Loucy (cell line): Measurements from ENCODE around the gene C1orf174.

ENCODE experiments used
- H2AFZ ChIP-seq: fragments of 200-600 bp; sonication (generic); 2 replicates; pipeline ENCODE4 v1.6.0; 2016; ENCODE audit warnings: antibody characterized with exemption, mild to moderate bottlenecking, low read length, moderate library complexity
- H3F3A ChIP-seq: fragments of 200-600 bp; 2 replicates; pipeline ENCODE4 v1.6.0; 2016; ENCODE audit warnings: antibody characterized with exemption, low read depth, mild to moderate bottlenecking
- H3K27me3 ChIP-seq: fragments of 200-600 bp; sonication (generic); 2 replicates; pipeline ENCODE4 v1.6.1; 2014; ENCODE audit warnings: low read length, mild to moderate bottlenecking; ENCODE audit not compliant: insufficient read depth, poor library complexity, severe bottlenecking
- H3K36me3 ChIP-seq: fragments of 200-600 bp; sonication (generic); 2 replicates; pipeline ENCODE4 v1.6.1; 2016; ENCODE audit warnings: low read length; ENCODE audit not compliant: insufficient read depth
- H3K4me1 ChIP-seq: fragments of 200-600 bp; sonication (generic); 2 replicates; pipeline ENCODE4 v1.5.1; 2014; ENCODE audit warnings: low read length, mild to moderate bottlenecking; ENCODE audit not compliant: insufficient read depth, poor library complexity, severe bottlenecking
- H3K4me2 ChIP-seq: fragments of 200-600 bp; sonication (generic); 2 replicates; pipeline ENCODE4 v1.6.0; 2014; ENCODE audit warnings: antibody characterized with exemption, low read length, low read depth, mild to moderate bottlenecking; ENCODE audit not compliant: poor library complexity, severe bottlenecking
- H3K4me3 ChIP-seq: fragments of 200-600 bp; sonication (generic); 2 replicates; pipeline ENCODE4 v1.5.1; 2014; ENCODE audit warnings: low read length, mild to moderate bottlenecking, mixed read lengths; ENCODE audit not compliant: poor library complexity, severe bottlenecking
- H3K79me2 ChIP-seq: fragments of 200-600 bp; sonication (generic); 2 replicates; pipeline ENCODE4 v1.6.1; 2014; ENCODE audit warnings: low read length; ENCODE audit not compliant: insufficient read depth
- H3K9ac ChIP-seq: fragments of 200-600 bp; sonication (generic); 2 replicates; pipeline ENCODE4 v1.6.0; 2014; ENCODE audit warnings: mild to moderate bottlenecking, low read depth, low read length, moderate library complexity; ENCODE audit not compliant: poor library complexity, severe bottlenecking
- H3K9me2 ChIP-seq: fragments of 200-600 bp; sonication (generic); replicated peaks from 2 replicates; pipeline ENCODE4 v1.6.1; 2016; ENCODE audit warnings: low read depth, low read length, mixed read lengths
- H3K9me3 ChIP-seq: fragments of 200-600 bp; sonication (generic); 2 replicates; pipeline ENCODE4 v1.6.1; 2014; ENCODE audit warnings: mild to moderate bottlenecking, antibody characterized with exemption, low read length, low read depth; ENCODE audit not compliant: insufficient read depth
- H4K20me1 ChIP-seq: fragments of 200-600 bp; sonication (generic); 2 replicates; pipeline ENCODE4 v1.6.0; 2014; ENCODE audit warnings: antibody characterized with exemption, low read length, mild to moderate bottlenecking; ENCODE audit not compliant: insufficient read depth, poor library complexity, severe bottlenecking
- EZH2phosphoT487 ChIP-seq: fragments of 200-600 bp; IDR thresholded peaks from 2 replicates; pipeline ENCODE4 v1.6.1; 2018; ENCODE audit warnings: antibody characterized with exemption, mild to moderate bottlenecking, moderate library complexity, borderline replicate concordance
- TF ChIP-seq, protein P1 (sequence below): fragments of 200-600 bp; sonication (generic); conservative IDR thresholded peaks from 2 replicates; pipeline ENCODE4 v1.5.1; 2014; ENCODE audit warnings: mild to moderate bottlenecking, antibody characterized with exemption, low read length

Gene C1orf174

DNA sequence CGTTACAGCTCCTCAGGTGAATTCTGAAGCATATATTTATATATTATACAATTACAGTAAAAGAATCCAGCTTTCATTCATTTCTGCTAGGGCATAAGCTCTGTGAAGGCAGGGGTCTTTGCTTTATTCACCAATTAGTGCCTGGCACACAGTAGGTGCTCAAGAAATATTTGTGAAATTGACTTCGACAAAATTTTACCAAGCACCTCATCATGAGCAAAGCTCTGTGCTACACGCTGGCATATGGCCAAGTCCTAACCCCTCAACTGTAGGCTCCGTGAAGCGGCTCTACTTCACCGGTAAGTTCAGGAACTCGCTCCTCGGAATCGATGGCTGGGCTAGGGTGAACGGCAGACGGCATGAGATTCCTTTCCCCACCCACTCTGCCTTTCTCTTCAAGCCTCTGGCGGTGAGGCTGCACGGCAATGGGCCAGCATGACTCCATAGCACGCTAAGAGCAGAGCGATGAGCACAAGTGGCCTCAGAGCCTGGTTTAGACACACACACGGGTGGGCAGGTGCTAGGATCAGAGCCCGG lies 8.7 kb downstream of the C1orf174 start:
- H3K27me3 ChIP-seq = no peaks in the 10 kb centered on the region
- no peaks in the 10 kb centered on the region for H3F3A ChIP-seq
- no peaks in the 10 kb centered on the region for H3K9me3 ChIP-seq
- H4K20me1 ChIP-seq = peaks cover 9% of the 10 kb centered on the region
- H3K79me2 ChIP-seq = peaks cover 38% of the 10 kb centered on the region
- TF ChIP-seq, protein P1, sequence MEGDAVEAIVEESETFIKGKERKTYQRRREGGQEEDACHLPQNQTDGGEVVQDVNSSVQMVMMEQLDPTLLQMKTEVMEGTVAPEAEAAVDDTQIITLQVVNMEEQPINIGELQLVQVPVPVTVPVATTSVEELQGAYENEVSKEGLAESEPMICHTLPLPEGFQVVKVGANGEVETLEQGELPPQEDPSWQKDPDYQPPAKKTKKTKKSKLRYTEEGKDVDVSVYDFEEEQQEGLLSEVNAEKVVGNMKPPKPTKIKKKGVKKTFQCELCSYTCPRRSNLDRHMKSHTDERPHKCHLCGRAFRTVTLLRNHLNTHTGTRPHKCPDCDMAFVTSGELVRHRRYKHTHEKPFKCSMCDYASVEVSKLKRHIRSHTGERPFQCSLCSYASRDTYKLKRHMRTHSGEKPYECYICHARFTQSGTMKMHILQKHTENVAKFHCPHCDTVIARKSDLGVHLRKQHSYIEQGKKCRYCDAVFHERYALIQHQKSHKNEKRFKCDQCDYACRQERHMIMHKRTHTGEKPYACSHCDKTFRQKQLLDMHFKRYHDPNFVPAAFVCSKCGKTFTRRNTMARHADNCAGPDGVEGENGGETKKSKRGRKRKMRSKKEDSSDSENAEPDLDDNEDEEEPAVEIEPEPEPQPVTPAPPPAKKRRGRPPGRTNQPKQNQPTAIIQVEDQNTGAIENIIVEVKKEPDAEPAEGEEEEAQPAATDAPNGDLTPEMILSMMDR = no peak
- TF ChIP-seq EZH2phosphoT487 = no peak
- H3K4me3 ChIP-seq = no peak overlapping the region
- no peak overlapping the region for H2AFZ ChIP-seq
- H3K9ac ChIP-seq = no peak overlapping the region
- peaks cover 9% of the 10 kb centered on the region for H3K4me1 ChIP-seq
- peaks cover 43% of the 10 kb centered on the region; the same call in 1 of the 2 replicates for H3K36me3 ChIP-seq
- no peaks in the 10 kb centered on the region for H3K9me2 ChIP-seq
- no peak overlapping the region for H3K4me2 ChIP-seq

DNA sequence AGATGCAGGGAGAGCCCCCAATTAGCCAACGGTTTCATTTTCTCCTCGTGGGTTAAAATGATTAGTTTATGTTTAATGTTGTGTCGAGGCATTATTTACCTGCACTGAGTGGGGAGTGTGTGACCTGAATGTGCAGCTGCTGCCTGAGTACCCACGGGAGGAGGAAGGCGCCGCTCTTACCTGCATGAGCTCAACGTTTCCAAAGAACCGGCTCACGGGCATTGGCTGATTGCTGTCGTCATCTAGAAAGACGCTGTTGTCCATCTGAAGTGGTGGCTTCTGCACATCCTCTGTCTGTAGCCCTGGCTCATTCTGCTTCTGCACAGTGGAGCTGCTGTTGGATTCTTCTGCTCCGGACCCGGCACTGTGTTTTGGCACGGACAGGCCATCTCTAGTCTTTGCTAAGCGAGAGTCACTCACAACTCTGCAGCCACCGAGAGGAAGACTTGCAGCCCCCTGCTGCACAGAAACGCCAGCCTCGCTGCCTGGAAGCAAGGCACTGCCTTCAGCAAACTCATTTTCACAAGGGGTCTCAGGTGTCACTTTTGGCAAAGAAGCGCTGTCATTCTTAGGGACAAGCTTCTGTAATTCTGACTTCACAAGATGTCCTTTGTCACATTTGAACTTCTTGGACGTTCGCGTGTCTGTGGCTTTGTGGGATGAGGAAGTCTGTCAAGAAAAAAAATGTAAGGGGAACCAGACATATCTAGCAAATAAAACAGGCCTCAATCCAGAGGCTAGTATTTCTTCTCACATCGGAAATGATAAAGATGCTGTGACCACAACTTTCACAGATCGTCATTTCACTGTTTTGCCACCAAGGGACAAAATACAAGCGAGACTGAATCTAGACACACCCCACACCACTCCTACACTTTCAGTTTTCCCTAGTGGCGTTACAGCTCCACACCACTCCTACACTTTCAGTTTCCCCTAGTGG lies 9.4 kb downstream of the C1orf174 start:
- H3K79me2 ChIP-seq = peaks cover 30% of the 10 kb centered on the region
- no peaks in the 10 kb centered on the region for H3F3A ChIP-seq
- H3K4me2 ChIP-seq = no peak overlapping the region
- H3K9me2 ChIP-seq = no peaks in the 10 kb centered on the region
- H3K27me3 ChIP-seq = no peaks in the 10 kb centered on the region
- peaks cover 2% of the 10 kb centered on the region for H3K4me1 ChIP-seq
- no peak overlapping the region for H3K4me3 ChIP-seq
- H3K36me3 ChIP-seq = peaks cover 51% of the 10 kb centered on the region; the same call in 1 of the 2 replicates
- no peaks in the 10 kb centered on the region for H3K9me3 ChIP-seq
- no peak overlapping the region for H2AFZ ChIP-seq
- H3K9ac ChIP-seq = no peak overlapping the region
- TF ChIP-seq, protein P1 = no peak
- TF ChIP-seq EZH2phosphoT487 = no peak
- H4K20me1 ChIP-seq = peaks cover 5% of the 10 kb centered on the region

DNA sequence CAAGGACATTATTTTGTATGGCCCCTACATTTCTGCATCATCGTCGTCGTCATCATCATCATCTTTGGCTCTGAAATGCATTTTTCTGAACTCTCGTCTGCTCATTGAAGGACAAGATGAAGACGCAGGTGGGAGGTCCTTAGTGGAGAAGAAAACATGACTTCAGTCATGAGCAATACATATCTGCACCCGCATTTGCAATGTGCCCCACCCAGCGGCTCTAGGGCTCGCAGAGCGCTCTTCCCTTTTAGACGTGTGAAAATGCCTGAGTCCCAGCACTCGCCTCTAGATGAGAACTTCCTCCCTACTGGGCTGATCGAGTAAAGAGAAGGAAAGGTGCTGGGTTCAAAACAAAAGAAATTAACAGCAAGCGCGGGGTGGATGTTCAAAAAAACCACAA lies 10.1 kb downstream of the C1orf174 start:
- H3K36me3 ChIP-seq = peaks cover 53% of the 10 kb centered on the region; the same call in 1 of the 2 replicates
- peaks cover 23% of the 10 kb centered on the region for H3K79me2 ChIP-seq

More for the DNA sequence above, 10.1 kb downstream of the C1orf174 start:
- Histone ChIP-seq H4K20me1 (peaks cover 5% of the 10 kb centered on the region), H3K4me2 (no peak overlapping the region), H3K9me3 (no peaks in the 10 kb centered on the region), H3K9ac (no peak overlapping the region), H3F3A (no peaks in the 10 kb centered on the region), H3K4me3 (no peak overlapping the region), H3K4me1 (no peaks in the 10 kb centered on the region), H2AFZ (no peak overlapping the region), H3K9me2 (no peaks in the 10 kb centered on the region), H3K27me3 (no peaks in the 10 kb centered on the region)
- TF ChIP-seq EZH2phosphoT487 = no peak
- TF ChIP-seq, protein P1 = no peak
